Pericardium fibroblast (primary cell): Measurements from ENCODE around the gene LRRC74A. TPM values are rescaled to one million over a fixed set of nuclear protein-coding genes. Genes with fewer than 3 reads are reported as not detected.

Experiments
- total RNA-seq: library from RNA; depleted of rRNA; stranded (reverse); fragments of >200 nt; gene quantifications from 2 replicates; pipeline ENCODE4 v1.2.3, GENCODE V29; 2015

The LRRC74A gene
- total RNA-seq = not detected in 2 replicates

GRCh38 chr14:76826122-76826521 lies at the start of gene LRRC74A:
Gene LRRC74A, plus strand, starts transcription at chr14:76826408. Its CDS starts 290 bp downstream, at chr14:76826698.

GRCh38 chr14:76812422-76813383 lies 13.5 kb upstream of the LRRC74A start, which contains the start of gene ANGEL1:
Gene ANGEL1, minus strand, starts transcription at chr14:76812882. Its CDS starts 55 bp downstream, at chr14:76812827.

Other genes starting within 250 kb of the LRRC74A start
- 6.9 and 7.3 TPM in 2 replicates for gene VASH1, start 64.9 kb upstream of the LRRC74A start, total RNA-seq
- gene ANGEL1, start 13.5 kb upstream of the LRRC74A start, total RNA-seq = 6.2 and 7.0 TPM in 2 replicates
- gene IRF2BPL, start 202.3 kb downstream of the LRRC74A start, total RNA-seq = 58.2 and 61.3 TPM in 2 replicates